ENCODE results near the gene MYLK.

MYLK gene

DNA sequence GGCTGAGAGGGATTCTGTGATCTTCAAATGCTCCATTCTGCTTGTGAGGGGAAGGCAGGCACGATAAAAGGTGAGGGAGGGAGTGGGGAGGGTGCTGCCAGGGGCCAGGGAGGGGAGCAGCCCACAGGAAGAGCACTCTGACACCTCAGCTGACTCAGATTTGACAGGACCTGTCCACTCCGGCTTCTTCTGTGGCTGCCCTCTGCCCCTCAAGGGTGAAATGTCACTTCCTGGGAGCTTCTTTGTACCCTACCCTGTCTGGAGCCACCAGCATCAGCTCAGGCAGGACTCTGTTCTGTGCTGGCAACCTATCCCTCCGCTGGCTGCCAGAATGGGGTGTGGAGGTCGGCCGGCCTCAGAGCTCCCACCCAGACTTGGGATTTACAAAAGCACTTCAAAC, 185.3 kb downstream of the MYLK start:
- no peak for DNase-seq (ENCODE audit: low read depth in 3 of 3)

DNA sequence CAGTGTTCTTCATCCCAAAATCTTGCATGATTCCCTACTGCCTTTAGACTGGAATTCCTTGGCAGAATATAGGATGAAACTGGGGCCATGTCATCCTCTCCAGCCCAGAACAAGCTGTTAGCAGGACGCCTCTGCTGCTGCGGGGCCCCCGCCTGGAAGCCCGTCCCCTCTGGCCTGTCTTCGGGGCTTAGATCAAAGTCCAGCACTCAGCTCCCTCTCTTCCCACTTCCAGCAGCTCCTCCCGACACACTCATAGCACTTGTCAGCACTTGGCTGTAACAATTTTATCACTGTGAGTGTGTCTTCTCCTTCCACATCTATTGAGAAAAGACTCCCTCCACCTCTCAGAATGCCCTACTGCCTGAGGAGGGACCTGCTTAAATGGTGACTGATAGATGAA, 187.3 kb downstream of the MYLK start:
- DNase-seq (ENCODE audit: low read depth in 3 of 3) = no peak

DNA sequence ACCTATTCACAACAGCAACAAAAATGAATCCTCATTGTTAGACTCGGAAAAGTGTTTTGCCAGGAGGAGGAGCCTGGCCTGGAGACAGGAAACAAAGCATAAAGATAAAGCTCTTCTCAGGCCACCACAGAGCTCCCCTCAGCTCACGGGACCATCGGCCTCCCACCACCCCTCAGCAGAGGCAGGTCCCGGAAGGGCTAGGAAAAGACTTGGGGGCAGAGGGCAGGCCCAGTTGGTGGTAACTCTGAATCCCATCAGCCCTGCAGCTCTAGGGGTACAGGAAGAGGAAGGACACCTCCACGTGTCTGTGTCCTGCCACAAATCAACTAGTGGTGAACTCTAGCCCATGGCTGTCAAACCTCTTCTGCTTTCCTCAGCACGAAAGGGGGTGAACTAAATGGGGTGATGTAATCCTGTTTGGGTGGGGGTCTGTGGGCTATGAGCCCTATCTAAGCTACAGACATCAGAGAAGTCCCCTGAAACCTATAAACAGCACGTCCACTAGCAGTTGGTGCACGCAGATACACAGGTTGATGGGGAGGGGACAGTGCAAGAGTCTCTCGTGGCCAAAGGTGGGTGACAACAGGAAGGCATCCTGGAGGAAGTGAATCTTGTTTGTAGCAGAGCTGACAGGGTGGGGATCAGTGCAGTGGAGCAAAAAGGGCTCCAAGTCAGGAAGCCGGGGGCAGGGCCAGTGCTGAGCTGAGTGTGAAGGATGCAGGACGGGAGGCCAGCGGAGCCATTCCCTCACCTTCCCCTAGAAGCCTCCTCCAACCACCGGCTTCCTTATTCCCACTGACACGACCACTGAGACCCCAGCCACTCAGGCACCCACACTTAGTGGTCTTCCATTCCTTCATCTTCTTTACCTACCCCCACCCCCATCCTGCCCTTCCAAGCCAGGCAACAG, 188.1 kb downstream of the MYLK start:
- DNase-seq (ENCODE audit: low read depth in 3 of 3) = no peak

DNA sequence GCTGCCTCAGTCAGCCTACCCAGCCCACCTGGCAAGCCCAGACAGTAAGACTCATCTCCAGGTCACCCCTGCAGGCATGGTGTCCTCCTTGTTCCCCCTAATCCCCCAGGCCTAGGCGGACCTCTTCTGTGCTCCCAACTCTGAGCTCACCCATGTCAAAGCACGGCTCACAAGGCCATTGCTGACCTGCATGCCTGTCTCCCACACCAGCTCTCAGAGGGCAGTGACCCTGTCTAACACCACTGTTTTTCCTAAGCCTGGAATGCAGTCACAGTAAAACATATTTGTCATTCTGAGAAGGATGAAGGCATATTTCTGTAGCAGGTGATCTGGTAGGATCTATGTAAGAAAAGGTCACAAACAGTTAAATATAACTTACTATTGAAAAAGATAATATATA, 189.0 kb downstream of the MYLK start:
- DNase-seq (ENCODE audit: low read depth in 3 of 3) = no peak

DNA sequence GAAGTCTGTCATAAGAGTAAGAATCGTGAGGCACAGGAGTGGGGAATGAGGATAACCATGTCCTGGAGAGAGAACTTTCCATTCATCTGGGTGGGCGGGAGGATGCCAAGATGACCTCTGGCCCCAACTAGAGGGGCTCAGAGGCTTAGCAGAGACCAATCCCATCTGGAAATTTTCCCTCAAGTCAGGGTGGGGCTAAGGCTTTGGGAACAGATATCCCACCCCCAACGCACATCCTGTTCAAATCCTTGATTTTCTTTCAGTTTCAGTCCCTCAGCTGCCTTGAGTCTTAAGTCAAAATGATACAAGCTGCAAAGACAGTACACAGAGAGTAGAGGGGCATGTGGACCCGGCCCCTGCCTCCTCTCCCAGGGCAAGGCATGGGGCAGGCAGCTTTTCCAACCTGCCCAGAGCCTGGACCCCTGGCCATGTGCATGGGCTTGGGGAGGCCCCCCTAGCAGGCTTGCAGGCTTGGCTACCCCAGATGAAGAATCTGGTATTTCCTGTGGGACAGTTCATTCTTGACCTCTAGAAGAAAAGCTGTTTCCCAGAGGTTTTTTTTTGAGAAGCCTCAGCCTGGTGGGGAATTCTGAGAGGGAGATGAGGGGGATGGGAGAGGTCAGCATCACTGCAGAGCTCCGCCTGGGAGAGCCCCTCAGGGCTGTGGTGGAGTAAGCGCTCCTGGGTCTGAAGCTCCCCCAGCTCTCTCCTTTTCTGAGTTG, 189.6 kb downstream of the MYLK start:
- DNase-seq (ENCODE audit: low read depth in 3 of 3) = no peak

DNA sequence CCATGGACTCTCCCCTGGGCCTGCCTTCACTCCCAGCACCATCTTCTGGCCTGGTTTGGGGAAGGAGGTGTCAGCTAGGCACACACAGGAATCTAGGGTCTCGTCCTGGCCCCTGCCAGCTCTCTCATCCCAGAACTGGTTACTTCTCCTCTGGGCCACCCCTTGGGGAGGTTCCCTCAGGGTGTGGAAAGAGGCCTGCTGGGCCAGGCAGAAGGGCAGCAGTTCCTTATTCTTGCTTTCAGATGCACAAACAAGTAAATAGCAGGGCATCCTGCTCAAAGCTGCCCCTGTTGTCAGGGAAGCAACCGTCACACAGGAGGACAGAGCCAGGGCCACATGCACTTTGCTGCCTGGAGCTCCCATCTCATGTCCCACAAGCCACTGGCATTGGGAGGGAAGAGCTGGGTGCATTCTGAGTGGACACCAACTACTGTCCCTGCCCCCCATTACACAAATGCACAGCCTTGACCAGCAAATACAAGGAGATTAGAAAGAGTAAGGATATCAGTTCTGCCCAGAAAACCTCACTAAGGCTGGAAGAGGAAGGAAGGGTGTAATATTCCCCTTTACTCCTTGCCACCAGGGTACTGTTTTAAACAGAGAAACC, 190.4 kb downstream of the MYLK start:
- no peak for DNase-seq (ENCODE audit: low read depth in 3 of 3)

DNA sequence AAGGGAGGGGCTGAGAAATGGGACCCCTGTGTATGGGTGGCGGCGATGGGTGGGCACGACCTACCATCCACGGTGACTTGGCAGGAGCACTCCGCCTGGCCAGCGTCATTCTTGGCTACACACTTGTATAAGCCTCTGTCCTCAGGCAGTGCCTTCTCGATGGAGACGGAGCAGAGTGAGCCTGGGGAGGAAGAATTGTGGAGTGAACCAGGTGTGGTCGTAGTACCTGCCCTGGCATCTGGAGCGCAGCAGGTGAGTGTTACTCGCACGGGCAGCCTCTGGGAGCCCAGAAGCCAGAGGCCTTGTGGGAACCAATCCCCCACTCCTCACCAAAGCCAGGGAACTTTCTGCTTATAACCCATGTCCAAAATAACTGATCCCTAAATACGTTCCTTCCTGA, 191.5 kb downstream of the MYLK start:
- no peak for DNase-seq (ENCODE audit: low read depth in 3 of 3)

DNA sequence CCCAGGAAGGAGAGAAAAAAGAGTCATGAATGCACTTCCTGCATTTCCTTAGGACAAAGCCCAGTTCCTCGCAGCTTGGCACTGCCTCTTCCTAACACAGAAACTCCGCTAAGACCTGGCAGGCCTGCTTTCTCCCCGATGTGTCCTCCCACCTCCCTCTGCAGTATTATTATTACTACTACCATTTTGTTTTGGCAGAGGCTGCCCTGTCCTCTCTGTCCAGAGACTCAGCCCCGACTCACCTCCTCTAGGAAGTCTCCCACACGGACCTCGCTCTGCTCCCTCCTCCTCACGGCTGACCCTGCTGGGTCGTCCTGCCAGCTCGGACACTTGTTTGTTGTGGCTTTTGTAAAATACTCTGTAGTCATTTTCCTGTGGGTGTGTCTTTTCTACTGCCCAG, 192.1 kb downstream of the MYLK start:
- no peak for DNase-seq (ENCODE audit: low read depth in 3 of 3)

DNA sequence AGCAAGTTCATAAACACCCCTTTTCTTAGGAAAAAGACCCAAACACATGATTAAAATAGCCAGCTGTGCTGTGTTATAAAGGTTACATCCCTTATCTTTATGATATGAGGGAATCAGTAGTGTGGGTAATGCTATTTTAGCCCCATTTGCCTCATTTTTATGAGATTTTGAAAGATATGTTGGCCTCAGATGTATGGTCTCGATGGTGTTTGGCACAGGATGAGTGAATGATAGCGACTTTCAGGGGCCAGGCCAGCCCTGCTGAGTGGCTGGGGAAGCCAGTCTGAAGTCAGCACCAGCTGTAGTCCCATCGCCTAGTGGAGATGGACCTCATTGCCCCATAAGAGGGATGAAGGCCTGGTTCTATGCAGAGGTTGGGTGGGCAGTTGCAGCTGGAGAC, 194.3 kb downstream of the MYLK start:
- no peak for DNase-seq (ENCODE audit: low read depth in 3 of 3)

DNA sequence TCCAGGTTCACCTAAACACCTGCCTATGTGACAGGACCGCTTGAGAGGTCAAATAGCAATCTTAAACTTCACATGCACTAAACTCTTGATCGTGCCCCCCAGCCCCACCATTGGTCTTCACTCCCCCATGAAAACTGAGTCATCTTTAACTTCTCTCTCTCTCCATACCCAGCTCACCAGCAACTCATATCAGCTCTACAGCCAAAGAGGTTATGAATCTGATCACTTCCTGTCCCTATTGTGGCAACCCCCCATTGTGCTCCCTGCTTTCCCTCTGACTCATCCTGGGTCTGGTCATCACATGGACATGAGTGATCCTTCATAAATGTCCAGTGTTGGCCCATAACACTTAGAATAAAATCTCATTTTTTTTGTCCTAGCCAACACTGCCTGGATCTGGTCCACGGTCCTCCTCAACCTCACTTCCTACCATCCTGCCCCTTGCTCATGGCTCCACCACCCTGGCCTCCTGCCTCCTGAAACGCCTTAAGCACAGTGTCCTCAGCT, 195.8 kb downstream of the MYLK start:
- DNase-seq (ENCODE audit: low read depth in 3 of 3) = no peak

DNA sequence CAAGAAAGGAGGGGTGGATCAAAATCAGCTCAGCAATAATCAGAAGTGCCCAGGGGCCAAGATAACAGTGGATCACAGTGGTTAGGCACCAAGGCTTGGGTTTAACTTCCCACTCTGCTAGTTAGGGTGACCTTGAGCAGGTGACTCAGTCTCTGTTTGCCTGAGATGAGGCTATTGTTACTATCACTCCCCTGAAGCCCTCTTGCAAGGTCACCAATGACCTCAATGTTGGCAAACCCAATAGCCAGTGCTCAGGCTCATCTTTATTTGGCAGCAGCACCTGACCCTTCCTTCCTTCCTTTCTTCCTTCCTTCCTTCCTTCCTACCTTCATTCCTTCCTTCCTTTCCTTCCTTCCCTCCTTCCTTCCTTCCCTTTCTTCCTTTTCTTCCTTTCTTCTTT, 196.8 kb downstream of the MYLK start:
- no peak for DNase-seq (ENCODE audit: low read depth in 3 of 3)

DNA sequence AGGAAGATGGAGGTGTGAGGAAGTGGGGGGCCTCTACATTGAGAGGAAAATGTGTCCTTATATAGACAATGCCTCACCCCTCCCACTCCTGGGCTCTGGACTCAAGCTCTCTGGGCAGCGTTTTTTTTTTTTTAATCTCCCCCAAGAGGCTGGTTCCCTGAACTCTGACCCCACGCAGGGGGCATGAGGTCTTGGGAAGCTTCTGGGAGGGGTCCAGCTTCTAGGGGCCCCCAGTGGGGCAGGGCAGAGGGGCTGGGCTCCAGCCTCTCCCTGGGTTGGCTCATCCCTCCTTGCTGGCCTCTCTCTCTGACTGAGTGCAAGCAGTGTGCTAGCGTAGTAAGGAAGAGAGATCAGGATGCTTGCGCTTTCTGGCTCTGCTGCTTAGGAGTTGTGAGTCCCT, 197.9 kb downstream of the MYLK start:
- DNase-seq (ENCODE audit: low read depth in 3 of 3) = no peak

DNA sequence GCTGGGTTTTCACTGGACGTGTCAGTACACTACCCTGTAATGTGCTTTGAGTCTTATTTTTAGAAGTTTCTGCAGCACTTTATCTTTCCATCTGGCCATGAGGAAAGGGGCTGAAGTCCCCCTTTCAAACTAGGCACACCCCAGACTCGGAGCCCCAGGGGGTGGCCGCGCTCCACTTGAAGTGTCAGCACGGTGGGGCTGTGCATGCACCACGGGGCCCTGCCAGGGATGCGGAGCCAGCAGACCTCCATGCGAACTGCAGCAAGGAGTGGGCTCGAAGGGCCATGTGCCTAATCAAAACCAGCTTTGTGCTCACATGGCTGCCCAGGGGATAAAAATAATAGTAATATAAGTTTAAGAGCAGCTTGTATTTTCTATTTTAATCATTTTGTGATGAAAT, 198.4 kb downstream of the MYLK start:
- DNase-seq (ENCODE audit: low read depth in 3 of 3) = no peak

DNA sequence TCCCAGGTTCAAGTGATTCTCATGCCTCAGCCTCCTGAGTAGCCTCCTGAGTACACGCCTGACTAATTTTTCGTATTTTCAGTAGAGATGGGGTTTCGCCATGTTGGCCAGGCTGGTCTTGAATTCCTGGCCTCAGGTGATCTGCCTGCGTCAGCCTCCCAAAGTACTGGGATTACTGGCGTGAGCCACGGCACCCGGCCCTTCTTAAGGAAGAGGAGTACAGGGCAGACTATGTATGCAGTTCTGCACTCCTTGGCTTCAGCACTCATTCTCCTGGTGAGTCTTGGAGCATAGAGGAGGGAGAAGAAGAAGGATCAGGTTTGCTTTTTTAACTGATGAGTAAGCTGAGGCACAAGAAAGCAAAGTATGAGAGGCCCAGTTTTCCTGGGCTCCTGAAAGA, 199.5 kb downstream of the MYLK start:
- no peak for DNase-seq (ENCODE audit: low read depth in 3 of 3)

DNA sequence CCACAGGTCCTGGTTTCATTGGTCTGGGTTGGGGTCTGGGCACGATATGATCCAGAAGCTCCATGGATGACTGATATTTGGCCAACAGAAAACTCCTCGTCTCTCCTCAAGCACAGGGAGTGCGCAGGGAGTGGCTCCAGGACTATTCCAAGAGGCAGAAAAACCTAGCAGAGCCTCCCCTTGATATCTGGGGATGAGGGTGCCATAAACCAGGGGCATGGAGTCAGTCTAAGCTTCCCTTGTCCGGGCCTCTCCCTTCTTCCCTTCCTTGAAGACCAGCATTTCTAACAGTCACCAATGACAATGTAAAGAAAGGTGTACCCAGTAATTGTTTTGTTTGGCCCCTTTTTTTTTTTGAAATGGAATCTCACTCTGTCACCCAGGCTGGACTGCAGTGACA, 199.9 kb downstream of the MYLK start:
- DNase-seq (ENCODE audit: low read depth in 3 of 3) = no peak

DNA sequence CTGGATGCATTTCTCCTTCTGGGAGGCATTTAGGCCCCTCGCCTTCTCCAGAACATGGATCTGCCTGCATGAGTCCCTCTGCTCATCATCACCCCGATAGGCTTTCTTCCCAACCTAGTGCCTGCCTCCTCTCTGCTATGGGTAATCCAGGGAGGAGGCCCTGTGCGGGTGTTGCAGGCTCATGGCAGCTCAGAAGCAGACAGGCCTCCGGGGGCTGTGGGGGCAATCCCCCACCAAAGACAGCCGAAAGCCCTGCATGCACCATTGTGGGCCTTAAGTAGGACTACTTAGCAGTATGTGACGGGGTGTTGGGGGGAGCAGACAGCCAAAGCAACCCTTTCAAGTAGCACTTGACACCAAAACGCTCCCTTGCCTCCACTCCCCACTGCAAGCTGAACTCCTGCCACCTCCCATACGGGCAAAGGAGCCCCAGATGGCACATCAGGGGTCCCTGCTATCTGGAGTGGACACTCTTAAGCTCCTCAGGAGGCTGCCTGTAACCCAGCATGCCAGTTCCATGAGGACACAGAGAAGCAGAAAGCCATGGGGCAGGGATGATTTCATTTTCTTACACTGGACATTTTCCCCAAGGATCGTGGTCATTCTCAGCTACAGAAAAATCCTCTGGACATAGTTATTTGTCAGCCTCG, 200.5 kb downstream of the MYLK start:
- no peak for DNase-seq (ENCODE audit: low read depth in 3 of 3)

DNA sequence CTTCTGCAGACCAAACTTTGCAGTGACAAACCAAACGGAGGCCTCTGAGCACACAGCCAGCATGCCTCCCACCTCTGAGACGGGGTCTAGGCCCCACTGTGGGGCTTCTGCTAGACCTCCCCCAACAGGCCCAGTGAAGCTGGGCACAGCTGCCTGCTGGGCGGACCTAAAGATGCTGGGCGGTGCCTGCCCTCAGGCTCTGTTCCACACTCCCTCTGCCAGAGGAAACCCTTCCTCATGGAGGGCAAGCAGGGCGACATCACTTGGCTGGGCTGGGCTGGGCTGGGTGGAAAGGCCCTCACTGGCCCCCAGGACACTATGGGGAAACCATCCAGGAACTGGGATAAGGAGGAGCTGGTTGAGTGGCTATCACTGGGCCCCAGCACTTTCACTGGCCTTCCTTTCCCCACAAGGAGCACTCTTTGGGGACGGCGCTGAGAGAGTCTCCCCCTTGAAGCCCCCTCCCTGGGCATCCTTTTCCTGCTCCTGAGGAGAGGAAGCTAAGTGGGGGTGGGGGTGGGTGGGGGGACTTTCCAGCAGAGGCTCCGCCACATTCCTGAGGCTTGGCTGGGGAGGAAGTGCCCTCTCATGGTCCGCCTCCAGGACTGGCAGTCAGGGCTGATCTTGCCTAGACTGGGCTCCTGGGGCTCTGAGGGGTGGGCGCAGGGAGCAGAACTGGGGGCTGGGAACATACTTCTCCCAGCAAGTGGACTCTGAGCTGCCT, 201.2 kb downstream of the MYLK start:
- DNase-seq (ENCODE audit: low read depth in 3 of 3) = no peak

DNA sequence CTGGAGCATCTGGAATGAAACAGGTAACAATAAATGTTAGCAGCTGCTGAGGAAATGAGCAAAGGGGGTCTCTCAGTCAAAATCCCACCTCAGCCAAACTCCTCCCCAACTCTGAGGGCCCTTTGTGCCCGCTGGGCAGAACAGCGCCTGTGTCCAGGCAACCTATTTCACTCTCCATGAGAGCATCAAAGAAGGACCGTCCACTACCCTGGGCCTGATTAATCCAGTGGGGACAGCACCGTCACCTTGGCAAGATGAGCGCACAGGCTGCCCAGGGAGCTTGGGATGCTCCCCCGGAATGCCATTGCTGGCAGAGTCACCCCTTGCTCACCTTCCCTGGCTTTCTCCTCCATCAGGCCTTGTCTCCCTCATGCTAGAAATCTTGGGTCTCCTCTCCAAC, 201.8 kb downstream of the MYLK start:
- DNase-seq (ENCODE audit: low read depth in 3 of 3) = no peak

DNA sequence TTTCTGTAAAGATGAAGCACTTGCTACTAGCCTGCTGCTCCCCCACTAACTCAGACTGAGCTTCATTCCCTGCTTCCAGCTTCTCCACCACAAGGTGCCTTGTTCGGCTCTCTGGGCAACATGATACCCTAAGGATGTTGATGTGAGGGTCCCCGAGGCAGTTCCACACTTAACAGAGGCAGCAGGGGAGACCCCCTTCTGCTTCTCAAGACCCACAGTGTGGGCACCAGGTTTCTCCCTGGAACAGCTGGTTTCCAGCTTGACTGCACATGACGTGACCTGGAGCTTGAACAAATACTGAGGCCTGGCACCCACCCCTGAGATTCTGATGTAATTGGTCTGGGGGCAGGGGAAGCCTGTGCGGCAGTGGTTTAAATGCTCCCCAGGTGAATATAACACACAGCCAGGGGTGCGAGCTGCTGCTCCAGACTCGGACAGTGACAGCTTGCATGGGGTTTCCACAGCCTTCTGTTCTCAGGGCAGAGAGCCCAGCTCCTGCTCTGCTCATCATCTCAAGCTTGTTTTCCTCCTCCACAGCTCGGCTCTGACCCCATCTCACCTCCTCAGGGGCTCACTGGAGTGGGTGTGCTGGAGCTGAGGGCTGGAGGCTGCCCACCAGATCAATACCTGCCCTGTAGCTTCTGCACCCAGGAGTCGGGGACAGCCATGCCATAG, 204.3 kb downstream of the MYLK start:
- no peak for DNase-seq (ENCODE audit: low read depth in 3 of 3)

DNA sequence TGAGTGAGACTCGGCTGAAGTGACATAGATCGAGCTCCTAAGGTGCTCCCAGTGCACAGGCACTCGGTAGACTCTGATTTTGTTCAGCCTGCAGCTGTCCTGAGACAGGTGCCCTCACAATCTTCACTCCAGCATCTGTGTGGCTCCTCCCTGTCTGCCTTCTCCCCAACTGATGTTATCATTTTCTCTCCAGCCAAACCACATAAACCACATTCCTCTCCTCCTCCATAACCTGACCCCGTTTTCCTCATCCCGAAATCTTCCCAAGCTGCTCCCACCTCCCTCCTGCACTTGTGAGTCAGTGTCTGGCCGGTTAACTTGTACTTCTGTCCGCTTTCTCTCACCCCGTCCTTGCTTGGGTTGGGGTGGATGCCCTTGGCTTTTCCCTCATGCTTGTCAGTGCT, 206.0 kb downstream of the MYLK start:
- DNase-seq (ENCODE audit: low read depth in 3 of 3) = no peak
